HFFc6 (cell line): Measurements from ENCODE around the gene HOXC9. TPM values are rescaled to one million over a fixed set of nuclear protein-coding genes. Genes with fewer than 3 reads are reported as not detected.

Experiments used
- DNase-seq: peaks from one replicate; pipeline ENCODE4 v3.0.0-alpha.2; 2018
- H3K27ac Mint-ChIP-seq: 2 replicates; pipeline ENCODE4 v1.8.0; 2020; ENCODE audit warnings: mild to moderate bottlenecking, mixed read lengths
- H3K27me3 Mint-ChIP-seq: 2 replicates; pipeline ENCODE4 v1.8.0; 2021; ENCODE audit warnings: mild to moderate bottlenecking, moderate library complexity, mixed read lengths; ENCODE audit not compliant: insufficient read depth
- H3K36me3 Mint-ChIP-seq: 2 replicates; pipeline ENCODE4 v1.8.0; 2021; ENCODE audit warnings: low read depth, mixed read lengths
- H3K4me1 Mint-ChIP-seq: 2 replicates; pipeline ENCODE4 v1.8.0; 2020; ENCODE audit warnings: low read depth, mixed read lengths
- H3K4me3 Mint-ChIP-seq: 2 replicates; pipeline ENCODE4 v1.8.0; 2020; ENCODE audit warnings: mild to moderate bottlenecking, moderate library complexity, mixed read lengths
- H3K9me3 Mint-ChIP-seq: 2 replicates; pipeline ENCODE4 v1.8.0; 2020; ENCODE audit warnings: mild to moderate bottlenecking, mixed read lengths
- CTCF ChIP-seq: fragments of 200-600 bp; sonication (generic); IDR thresholded peaks from 2 replicates; pipeline ENCODE4 v1.5.0; 2021; ENCODE audit warnings: antibody characterized with exemption, mild to moderate bottlenecking
- total RNA-seq, 6 experiments: library from RNA; stranded (reverse); fragmentation: NEBNext Ultra II Directional; extraction: Animal tissue kit (Norgen Biotek cat#: 25700); gene quantifications; 2 replicates in 1 of 6; 3 replicates in 5 of 6; pipeline ENCODE4 v1.2.3, GENCODE V29; 2021

Gene HOXC9
- total RNA-seq, 6 experiments from 2014 or later = 0.17 to 1.5 (median 1.1) TPM

- Mint-ChIP-seq H3K27ac (peak overlapping the region; percentile 65; the same call in 1 of the 2 replicates), H3K27me3 (peaks cover 57% of the 10 kb centered on the region), H3K36me3 (no peaks in the 10 kb centered on the region), H3K4me3 (peak overlapping the region; percentile 85), H3K4me1 (peaks cover 5% of the 10 kb centered on the region; the same call in 1 of the 2 replicates), H3K9me3 (no peaks in the 10 kb centered on the region)
- no peak for DNase-seq
- no peak for TF ChIP-seq CTCF
Measured at GRCh38 chr12:53973236-53974042, 26.5 kb upstream of the HOXC9 start.

DNA sequence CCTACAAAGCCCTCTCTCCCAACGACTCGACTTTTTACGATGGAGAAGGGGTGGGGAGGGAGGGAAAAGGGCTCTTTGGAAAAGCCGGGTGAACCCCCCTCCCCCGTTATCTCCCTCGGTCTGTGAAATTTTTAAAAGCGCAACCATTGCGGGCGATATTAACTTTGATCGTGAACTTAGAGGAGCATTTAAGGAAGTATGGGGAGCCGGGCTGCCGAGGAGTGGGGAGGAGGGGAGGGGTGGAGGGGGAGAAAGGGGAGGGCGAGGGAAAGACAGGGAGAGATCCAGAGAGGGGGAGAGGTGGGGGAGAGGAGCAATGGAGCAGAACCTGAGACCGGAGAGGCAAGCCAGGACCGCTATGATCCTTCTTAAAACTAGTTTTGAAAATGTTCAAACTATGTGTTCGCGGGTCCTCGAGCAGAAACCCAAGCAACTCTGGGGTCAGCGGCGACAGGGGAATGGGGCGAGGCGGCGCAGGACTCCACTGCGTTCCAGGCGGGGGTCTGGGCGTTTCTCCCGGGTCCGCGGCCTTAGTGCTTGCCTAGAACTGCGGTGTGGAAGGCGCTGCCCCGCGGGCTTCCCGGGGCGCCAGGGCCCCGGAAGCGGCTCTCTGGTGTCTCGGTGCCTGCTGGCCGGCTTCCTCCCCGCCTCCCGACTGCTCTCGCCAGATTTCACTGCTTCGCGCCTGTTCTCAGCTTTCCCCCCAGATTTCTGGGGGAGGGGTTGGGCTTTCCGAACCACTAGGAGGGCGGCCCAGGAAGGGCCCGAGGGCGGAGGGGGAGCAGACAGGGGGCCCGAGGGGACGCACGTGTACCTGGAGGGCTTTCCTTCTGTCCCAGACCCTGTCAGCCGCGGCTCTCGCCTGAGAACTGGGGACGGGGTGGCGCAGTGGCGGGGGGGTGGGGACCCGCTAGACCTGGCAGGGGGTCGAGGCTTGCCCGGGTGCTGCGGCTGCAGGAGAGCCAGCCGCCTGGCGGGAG, 25.6 kb upstream of the HOXC9 start, which contains the start of gene HOTAIR:
HOTAIR (minus strand) TSS at position 871 of the 980 bp plus-strand sequence.
- peaks cover 5% of the 10 kb centered on the region; the same call in 1 of the 2 replicates for H3K4me1 Mint-ChIP-seq
- no peaks in the 10 kb centered on the region for H3K9me3 Mint-ChIP-seq
- peak within 1 kb of the TSS; percentile 80 for H3K4me3 Mint-ChIP-seq
- H3K27me3 Mint-ChIP-seq = peaks cover 65% of the 10 kb centered on the region
- no peaks in the 10 kb centered on the region for H3K36me3 Mint-ChIP-seq
- no peak for DNase-seq
- no peak for TF ChIP-seq CTCF
- peak within 1 kb of the TSS; percentile 66; the same call in 1 of the 2 replicates for H3K27ac Mint-ChIP-seq

GRCh38 chr12:53975064-53975471, 24.9 kb upstream of the HOXC9 start:
- Mint-ChIP-seq H3K27me3 (peaks cover 65% of the 10 kb centered on the region), H3K4me1 (peaks cover 5% of the 10 kb centered on the region; the same call in 1 of the 2 replicates), H3K9me3 (no peaks in the 10 kb centered on the region), H3K27ac (no peak overlapping the region), H3K4me3 (no peak overlapping the region), H3K36me3 (no peaks in the 10 kb centered on the region)
- TF ChIP-seq CTCF = no peak
- DNase-seq = no peak

GRCh38 chr12:53975479-53976152, 24.3 kb upstream of the HOXC9 start:
- no peak for DNase-seq
- Mint-ChIP-seq H3K9me3 (no peaks in the 10 kb centered on the region), H3K4me3 (no peak overlapping the region), H3K4me1 (peaks cover 5% of the 10 kb centered on the region; the same call in 1 of the 2 replicates), H3K36me3 (no peaks in the 10 kb centered on the region), H3K27ac (no peak overlapping the region), H3K27me3 (peaks cover 64% of the 10 kb centered on the region)
- no peak for TF ChIP-seq CTCF
